AG04450 (cell line): ENCODE results near the gene GLTPD2. TPM values are rescaled to one million over a fixed set of nuclear protein-coding genes. Genes with fewer than 3 reads are reported as not detected.
A peak's percentile ranks its signal among the peaks of the same experiment; 100 is the strongest.

Source experiments
- CTCF ChIA-PET: fragments of 300-600, 350-600 bp; formaldehyde crosslinking; extraction: SDS; loops from one replicate; lab custom pipeline; 2022; ENCODE audit warnings: antibody characterized with exemption, inconsistent platforms; lab: Charles Lee
- POLR2A ChIA-PET: fragments of 350-600 bp; formaldehyde crosslinking; extraction: SDS; loops from one replicate; lab custom pipeline; 2021; ENCODE audit warnings: antibody characterized with exemption, inconsistent platforms; lab: Yijun Ruan, JAX
- DNase-seq: peaks from one replicate; pipeline ENCODE4 v3.0.0-alpha.2; 2011; ENCODE audit warnings: low read depth, low spot score
- H3K27ac ChIP-seq: one replicate; pipeline ENCODE4 v1.5.1; 2012; ENCODE audit warnings: low read depth, low read length, control low read depth
- H3K27me3 ChIP-seq: one replicate; pipeline ENCODE4 v1.6.0; 2012; ENCODE audit warnings: low read length; ENCODE audit not compliant: control insufficient read depth, insufficient read depth
- H3K4me3 ChIP-seq: 2 replicates; pipeline ENCODE4 v1.5.1; 2011; ENCODE audit warnings: mild to moderate bottlenecking, low read depth, low read length, control low read depth
- H3K9me3 ChIP-seq: 2 replicates; pipeline ENCODE4 v1.5.1; 2012; ENCODE audit warnings: low read length; ENCODE audit not compliant: control insufficient read depth, insufficient read depth
- polyA plus RNA-seq: library from polyadenylated mRNA; depleted of rRNA; stranded (reverse); fragments of >200 nt; gene quantifications from 2 replicates; pipeline ENCODE4 v1.2.3, GENCODE V29; 2011
- TF ChIP-seq, protein P1 (sequence below): IDR thresholded peaks from 2 replicates; pipeline ENCODE4 v1.5.1; 2011; ENCODE audit warnings: low read depth, low read length, control low read depth, inconsistent platforms

Gene GLTPD2
- polyA plus RNA-seq, 1 experiment: not detected

DNA sequence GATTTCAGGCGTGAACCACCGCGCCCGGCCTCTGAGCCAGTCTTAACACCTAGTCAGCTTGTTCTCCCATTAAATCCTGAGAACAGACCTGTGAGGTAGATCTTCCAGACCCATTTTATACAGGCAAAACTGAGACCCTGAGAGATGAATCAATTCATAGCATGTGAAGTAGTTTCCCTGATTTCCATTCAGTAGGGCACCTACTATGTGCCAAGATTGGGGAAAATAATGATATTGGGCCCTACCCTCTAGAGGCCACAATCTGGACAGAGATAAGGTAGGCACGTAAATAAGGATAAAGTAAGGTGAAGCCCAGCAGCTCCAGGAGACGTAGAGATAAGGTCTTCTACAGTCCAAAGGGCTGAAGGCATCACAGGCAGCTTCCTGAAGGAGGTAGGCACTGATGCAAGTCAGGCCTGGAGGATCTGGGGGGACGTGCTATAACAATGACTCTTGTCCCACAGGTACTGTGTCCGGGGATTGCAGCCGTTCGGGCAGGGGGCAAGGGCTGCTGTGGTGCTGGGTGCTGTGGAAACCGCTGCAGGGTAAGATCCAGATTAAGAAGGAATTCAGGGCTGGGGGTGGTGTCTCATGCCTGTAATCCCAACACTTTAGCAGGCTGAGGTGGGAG, 8.3 kb upstream of the GLTPD2 start:
- H3K4me3 ChIP-seq: no peak overlapping the region
- no peak for DNase-seq
- ChIA-PET POLR2A (interaction anchor here (0.9 kb wide), 1 partner anchor 10 kb away, joined by 4 read pairs; no protein-coding TSS in a partner anchor), CTCF (interaction anchor here (2.0 kb wide), 1 partner anchor 9 kb away, joined by 24 read pairs; the partner anchor contains the start of gene GLTPD2)
- H3K27ac ChIP-seq: no peak overlapping the region
- peaks cover 57% of the 10 kb centered on the region for H3K27me3 ChIP-seq
- TF ChIP-seq, protein P1, sequence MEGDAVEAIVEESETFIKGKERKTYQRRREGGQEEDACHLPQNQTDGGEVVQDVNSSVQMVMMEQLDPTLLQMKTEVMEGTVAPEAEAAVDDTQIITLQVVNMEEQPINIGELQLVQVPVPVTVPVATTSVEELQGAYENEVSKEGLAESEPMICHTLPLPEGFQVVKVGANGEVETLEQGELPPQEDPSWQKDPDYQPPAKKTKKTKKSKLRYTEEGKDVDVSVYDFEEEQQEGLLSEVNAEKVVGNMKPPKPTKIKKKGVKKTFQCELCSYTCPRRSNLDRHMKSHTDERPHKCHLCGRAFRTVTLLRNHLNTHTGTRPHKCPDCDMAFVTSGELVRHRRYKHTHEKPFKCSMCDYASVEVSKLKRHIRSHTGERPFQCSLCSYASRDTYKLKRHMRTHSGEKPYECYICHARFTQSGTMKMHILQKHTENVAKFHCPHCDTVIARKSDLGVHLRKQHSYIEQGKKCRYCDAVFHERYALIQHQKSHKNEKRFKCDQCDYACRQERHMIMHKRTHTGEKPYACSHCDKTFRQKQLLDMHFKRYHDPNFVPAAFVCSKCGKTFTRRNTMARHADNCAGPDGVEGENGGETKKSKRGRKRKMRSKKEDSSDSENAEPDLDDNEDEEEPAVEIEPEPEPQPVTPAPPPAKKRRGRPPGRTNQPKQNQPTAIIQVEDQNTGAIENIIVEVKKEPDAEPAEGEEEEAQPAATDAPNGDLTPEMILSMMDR: no peak
- peaks cover 6% of the 10 kb centered on the region; the same call in 1 of the 2 replicates for H3K9me3 ChIP-seq

DNA sequence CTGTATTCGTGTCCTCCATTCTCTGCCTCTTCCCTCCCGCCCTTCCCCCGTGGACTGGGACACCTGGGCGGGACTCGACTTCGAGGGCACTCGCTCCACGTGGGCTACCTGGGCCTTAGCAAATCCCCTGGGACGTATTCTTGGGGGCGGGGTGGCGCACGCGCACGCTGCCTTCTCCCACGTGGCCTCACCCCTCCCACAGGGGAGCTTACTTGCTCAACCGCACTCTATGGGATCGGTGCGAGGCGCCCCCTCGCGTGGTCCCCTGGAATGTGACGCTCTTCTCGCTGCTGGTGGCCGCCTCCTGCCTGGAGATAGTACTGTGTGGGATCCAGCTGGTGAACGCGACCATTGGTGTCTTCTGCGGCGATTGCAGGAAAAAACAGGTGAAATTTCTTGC, 6.1 kb upstream of the GLTPD2 start:
- CTCF ChIA-PET: no interaction called here
- POLR2A ChIA-PET: no interaction called here
- TF ChIP-seq, protein P1: no peak
- peaks cover 65% of the 10 kb centered on the region for H3K27me3 ChIP-seq
- H3K27ac ChIP-seq: no peak overlapping the region
- H3K9me3 ChIP-seq: peaks cover 6% of the 10 kb centered on the region; the same call in 1 of the 2 replicates
- no peak overlapping the region for H3K4me3 ChIP-seq
- DNase-seq: no peak

DNA sequence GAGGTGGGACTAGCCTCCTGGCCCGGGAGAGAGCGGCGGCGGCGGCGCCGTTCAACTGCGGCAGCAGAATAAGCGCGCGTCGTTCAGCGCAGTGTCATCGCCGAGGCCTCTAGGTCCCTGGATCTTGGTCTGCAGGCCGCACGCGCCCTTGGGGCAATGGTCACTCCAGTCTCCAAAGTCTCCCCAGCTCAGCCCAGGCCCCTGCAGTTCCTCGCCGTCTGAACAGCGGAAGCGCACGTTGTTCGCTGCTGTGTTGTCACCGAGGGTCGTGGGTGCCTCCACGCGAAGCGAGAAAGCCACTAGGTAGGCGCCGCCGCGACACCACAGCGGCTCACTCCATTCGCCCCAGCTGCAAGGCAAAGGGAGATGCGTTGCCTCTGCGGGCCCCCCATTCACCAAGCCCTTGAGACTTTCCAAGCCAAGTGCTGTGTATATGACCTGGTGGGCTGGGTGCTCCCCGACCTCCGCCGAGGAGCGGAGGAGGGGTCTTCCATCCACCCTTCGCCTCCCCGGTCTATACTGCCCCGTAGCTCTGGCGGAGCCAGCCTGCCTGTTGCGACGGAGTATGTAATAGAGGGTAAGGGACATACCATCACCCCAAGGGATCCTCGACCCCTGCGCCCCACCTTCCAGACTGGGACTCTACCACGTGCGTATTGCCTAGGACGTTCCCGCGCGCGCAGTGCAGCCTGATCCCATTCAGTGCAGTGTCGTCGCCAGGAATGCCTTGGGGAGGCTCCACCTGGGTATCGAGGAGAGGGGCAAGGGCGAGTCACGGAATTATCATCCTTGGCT, 3.3 kb upstream of the GLTPD2 start:
- no peak overlapping the region for H3K27ac ChIP-seq
- TF ChIP-seq, protein P1: no peak
- peak overlapping the region; percentile 22 for H3K4me3 ChIP-seq
- no peak for DNase-seq
- CTCF ChIA-PET: interaction anchor here (0.7 to 5.7 kb wide), 2 partner anchors 104 kb away, joined by 3 to 46 read pairs; no protein-coding TSS in a partner anchor
- H3K9me3 ChIP-seq: peaks cover 6% of the 10 kb centered on the region; the same call in 1 of the 2 replicates
- POLR2A ChIA-PET: interaction anchor here (0.5 to 0.7 kb wide), 2 partner anchors 75 to 243 kb away, joined by 3 to 9 read pairs; partner anchors contain the start of gene ARRB2
- peaks cover 46% of the 10 kb centered on the region for H3K27me3 ChIP-seq

DNA sequence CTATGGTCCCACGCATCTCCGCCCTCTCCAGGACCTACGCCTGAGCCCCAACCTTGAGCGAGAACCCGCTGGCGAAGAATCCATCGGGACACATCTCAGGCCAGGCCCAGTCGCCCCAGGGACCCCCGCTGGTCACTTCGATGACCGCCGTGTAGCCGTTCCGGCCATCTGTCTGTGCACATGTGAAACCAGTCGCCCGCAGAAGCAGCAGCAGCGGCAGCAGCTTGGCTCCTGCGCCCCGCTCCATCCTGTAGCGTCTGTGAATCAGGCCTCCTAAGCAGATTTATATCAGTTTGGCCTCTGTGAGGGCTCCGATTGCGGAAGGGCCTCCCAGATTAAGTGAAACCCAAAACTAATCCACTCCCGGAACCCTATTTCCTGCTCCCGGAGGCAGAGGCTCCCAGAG, 2.7 kb upstream of the GLTPD2 start, which contains the start of gene VMO1:
VMO1 (minus strand) TSS at position 259 of the 406 bp plus-strand sequence; CDS start at position 247, 12 bp downstream.
- Histone ChIP-seq H3K27ac (no peak within 1 kb of the TSS), H3K9me3 (peaks cover 6% of the 10 kb centered on the region; the same call in 1 of the 2 replicates), H3K27me3 (peaks cover 40% of the 10 kb centered on the region), H3K4me3 (peak within 1 kb of the TSS; percentile 22)
- CTCF ChIA-PET: interaction anchor here (0.6 to 5.7 kb wide), 4 partner anchors 52 to 116 kb away, joined by 3 to 46 read pairs (median 6); partner anchors contain the start of gene CHRNE
- POLR2A ChIA-PET: interaction anchor here (0.5 to 0.7 kb wide), 2 partner anchors 76 to 243 kb away, joined by 3 to 9 read pairs; partner anchors contain the start of gene ARRB2
- DNase-seq: no peak
- TF ChIP-seq, protein P1: no peak
